H1 (cell line): ENCODE results near the gene AKR1B1. TPM values are rescaled to one million over a fixed set of nuclear protein-coding genes. Genes with fewer than 3 reads are reported as not detected.

ENCODE experiments used
- CTCF ChIA-PET: fragments of 300-600 bp; sonication (Branson Sonifier 250); formaldehyde crosslinking; loops from one replicate; lab custom pipeline; 2021; ENCODE audit not compliant: partially characterized antibody; lab: Charles Lee
- POLR2A ChIA-PET: fragments of 300-600 bp; sonication (Branson Sonifier 250); formaldehyde crosslinking; loops from one replicate; lab custom pipeline; 2021; ENCODE audit warnings: inconsistent platforms; ENCODE audit not compliant: partially characterized antibody; lab: Charles Lee
- DNase-seq, 2 experiments: peaks; one replicate each; pipeline versions ENCODE4 v3.0.0 to v3.0.0-alpha.2; 2010 to 2022; ENCODE audit warnings: low spot score in 2 of 2, low read depth in 1 of 2, mixed read lengths in 1 of 2
- FAIRE-seq: peaks from 2 replicates; lab custom pipeline; 2011; peaks lifted over from hg19 to GRCh38; lab: Jason Lieb, UNC
- H2AFZ ChIP-seq: 2 replicates; pipeline ENCODE4 v1.8.1; 2012; ENCODE audit warnings: low read length, inconsistent platforms
- H2AK5ac ChIP-seq: 2 replicates; pipeline ENCODE4 v1.6.1; 2013; ENCODE audit warnings: low read depth, low read length
- H2BK120ac ChIP-seq: replicated peaks from 2 replicates; pipeline ENCODE3; 2013; ENCODE audit warnings: low read depth, low read length, inconsistent platforms
- H2BK12ac ChIP-seq: 2 replicates; pipeline ENCODE4 v1.6.1; 2013; ENCODE audit warnings: low read depth, low read length
- H2BK15ac ChIP-seq: 2 replicates; pipeline ENCODE4 v1.6.1; 2013; ENCODE audit warnings: low read length
- H2BK20ac ChIP-seq: 2 replicates; pipeline ENCODE4 v1.6.1; 2013; ENCODE audit warnings: low read length
- H2BK5ac ChIP-seq: 2 replicates; pipeline ENCODE4 v1.6.1; 2013; ENCODE audit warnings: low read depth, low read length
- H3K14ac ChIP-seq: 2 replicates; pipeline ENCODE4 v1.6.1; 2013; ENCODE audit warnings: inconsistent platforms; ENCODE audit not compliant: insufficient read length
- H3K18ac ChIP-seq: 2 replicates; pipeline ENCODE4 v1.6.1; 2013; ENCODE audit warnings: low read length; ENCODE audit errors: extremely low read depth
- H3K23ac ChIP-seq: 2 replicates; pipeline ENCODE4 v1.6.1; 2013; ENCODE audit warnings: inconsistent platforms; ENCODE audit not compliant: insufficient read length
- H3K23me2 ChIP-seq: 2 replicates; pipeline ENCODE4 v1.6.1; 2013; ENCODE audit warnings: low read depth, low read length
- H3K27ac ChIP-seq: 2 replicates; pipeline ENCODE4 v1.6.1; 2011; ENCODE audit warnings: low read depth, low read length, inconsistent platforms
- H3K27me3 ChIP-seq, 4 experiments: replicated peaks in 1 of 4; 1 replicate in 1 of 4; 2 replicates in 3 of 4; pipeline versions ENCODE4 v1.6.1 to v1.8.1; 2011 to 2013; ENCODE audit warnings: low read length in 3 of 4, mild to moderate bottlenecking in 3 of 4, inconsistent platforms in 2 of 4, mixed read lengths in 2 of 4, moderate library complexity in 1 of 4; ENCODE audit not compliant: control insufficient read depth in 3 of 4, insufficient read depth in 3 of 4; ENCODE audit errors: extremely low read depth in 1 of 4
- H3K36me3 ChIP-seq, 4 experiments: 2 replicates each; pipeline versions ENCODE4 v1.6.1 to v1.8.1; 2011 to 2013; ENCODE audit warnings: mild to moderate bottlenecking in 4 of 4, low read length in 3 of 4, moderate library complexity in 2 of 4, control low read depth in 1 of 4, inconsistent platforms in 1 of 4; ENCODE audit not compliant: insufficient read depth in 4 of 4, control insufficient read depth in 2 of 4
- H3K4ac ChIP-seq: replicated peaks from 2 replicates; pipeline ENCODE3; 2013; ENCODE audit warnings: low read length, low read depth, mixed read lengths, inconsistent platforms; ENCODE audit not compliant: insufficient read length
- H3K4me1 ChIP-seq, 4 experiments: replicated peaks in 1 of 4; 1 replicate in 1 of 4; 2 replicates in 3 of 4; pipeline versions ENCODE4 v1.6.1 to v1.8.1; 2011 to 2013; ENCODE audit warnings: low read length in 3 of 4, inconsistent platforms in 2 of 4, mixed read lengths in 1 of 4; ENCODE audit not compliant: insufficient read depth in 4 of 4, control insufficient read depth in 3 of 4
- H3K4me2 ChIP-seq, 2 experiments: 2 replicates each; pipeline versions ENCODE4 v1.6.1 to v1.8.1; 2011 to 2013; ENCODE audit warnings: low read depth in 2 of 2, low read length in 2 of 2, control low read depth in 1 of 2, inconsistent platforms in 1 of 2, mild to moderate bottlenecking in 1 of 2; ENCODE audit not compliant: insufficient read depth in 1 of 2
- H3K4me3 ChIP-seq, 4 experiments: fragments of 200-600, 300-600 bp in 1 of 4; sonication (generic), shearing (Covaris generic), sonication (Bioruptor Twin) in 1 of 4; 2 replicates each; pipeline versions ENCODE4 v1.5.1 to v1.8.1; 2011 to 2016; ENCODE audit warnings: low read length in 4 of 4, low read depth in 3 of 4, control low read depth in 2 of 4, inconsistent platforms in 2 of 4, mild to moderate bottlenecking in 2 of 4, mixed read lengths in 1 of 4, moderate library complexity in 1 of 4; ENCODE audit not compliant: insufficient read depth in 2 of 4; ENCODE audit errors: extremely low read depth in 1 of 4
- H3K56ac ChIP-seq: replicated peaks from 2 replicates; pipeline ENCODE3; 2013; ENCODE audit warnings: low read depth, mild to moderate bottlenecking, mixed read lengths, low read length, inconsistent platforms; ENCODE audit not compliant: insufficient read length
- H3K79me1 ChIP-seq: 2 replicates; pipeline ENCODE4 v1.6.1; 2013; ENCODE audit warnings: low read depth, low read length, control low read depth
- H3K79me2 ChIP-seq, 2 experiments: 2 replicates each; pipeline versions ENCODE4 v1.6.1 to v1.8.1; 2012 to 2013; ENCODE audit warnings: low read length in 2 of 2, mild to moderate bottlenecking in 2 of 2, inconsistent platforms in 1 of 2; ENCODE audit not compliant: insufficient read depth in 2 of 2, control insufficient read depth in 1 of 2
- H3K9ac ChIP-seq, 4 experiments: replicated peaks in 1 of 4; 1 replicate in 1 of 4; 2 replicates in 3 of 4; pipeline versions ENCODE4 v1.6.1 to v1.8.1; 2011 to 2013; ENCODE audit warnings: low read depth in 3 of 4, low read length in 3 of 4, control low read depth in 2 of 4, mild to moderate bottlenecking in 2 of 4, moderate library complexity in 2 of 4, inconsistent platforms in 1 of 4; ENCODE audit errors: extremely low read depth in 1 of 4
- H3K9me3 ChIP-seq, 2 experiments: 2 replicates each; pipeline versions ENCODE4 v1.6.1 to v1.8.1; 2012 to 2013; ENCODE audit warnings: mild to moderate bottlenecking in 2 of 2, moderate library complexity in 2 of 2, control low read depth in 1 of 2, inconsistent platforms in 1 of 2, low read depth in 1 of 2, low read length in 1 of 2, mixed read lengths in 1 of 2; ENCODE audit not compliant: insufficient read depth in 2 of 2
- H4K20me1 ChIP-seq, 2 experiments: replicated peaks in 1 of 2; 2 replicates each; pipeline versions ENCODE3 to v1.8.1; 2011 to 2013; ENCODE audit warnings: inconsistent platforms in 2 of 2, low read length in 2 of 2, mild to moderate bottlenecking in 1 of 2; ENCODE audit not compliant: insufficient read depth in 2 of 2, control insufficient read depth in 1 of 2
- H4K5ac ChIP-seq: 2 replicates; pipeline ENCODE4 v1.6.1; 2013; ENCODE audit warnings: low read length, low read depth, mixed read lengths, inconsistent platforms; ENCODE audit not compliant: insufficient read length
- H4K8ac ChIP-seq: 2 replicates; pipeline ENCODE4 v1.8.0; 2013; ENCODE audit warnings: mild to moderate bottlenecking, moderate library complexity, low read length, inconsistent platforms; ENCODE audit not compliant: insufficient read depth; ENCODE audit errors: extremely low read depth
- H4K91ac ChIP-seq: replicated peaks from 2 replicates; pipeline ENCODE3; 2013; ENCODE audit warnings: low read length, mixed read lengths, inconsistent platforms; ENCODE audit not compliant: insufficient read length
- BRCA1 ChIP-seq: IDR thresholded peaks from 2 replicates; pipeline ENCODE4 v1.6.1; 2012; ENCODE audit warnings: low read depth, low read length, improper control_type of control experiment
- CBX8 ChIP-seq: fragments of 300-800, 300-1000 bp; sonication (generic); IDR thresholded peaks from 2 replicates; pipeline ENCODE4 v1.7.1; 2016; ENCODE audit warnings: low read depth, low read length, borderline replicate concordance
- CHD2 ChIP-seq: IDR thresholded peaks from 2 replicates; pipeline ENCODE4 v1.6.1; 2012; ENCODE audit warnings: low read length, improper control_type of control experiment
- CTBP2 ChIP-seq: IDR thresholded peaks from 2 replicates; pipeline ENCODE4 v1.7.0; 2011; ENCODE audit warnings: borderline replicate concordance, mild to moderate bottlenecking, moderate library complexity, mixed read lengths, low read length; ENCODE audit not compliant: insufficient read depth, insufficient read length
- EGR1 ChIP-seq: IDR thresholded peaks from 2 replicates; pipeline ENCODE4 v1.6.1; 2011; ENCODE audit warnings: low read depth, low read length, borderline replicate concordance
- GABPA ChIP-seq: IDR thresholded peaks from 2 replicates; pipeline ENCODE4 v1.6.1; 2011; ENCODE audit warnings: mild to moderate bottlenecking, low read length, moderate library complexity, borderline replicate concordance; ENCODE audit not compliant: insufficient read depth
- KDM4A ChIP-seq: IDR thresholded peaks from one replicate; pipeline ENCODE4 v1.7.1; 2012; ENCODE audit warnings: low read depth, mild to moderate bottlenecking, moderate library complexity, low read length, inconsistent platforms; ENCODE audit not compliant: severe bottlenecking
- RFX5 ChIP-seq: IDR thresholded peaks from 2 replicates; pipeline ENCODE4 v1.6.1; 2011; ENCODE audit warnings: low read depth, low read length, improper control_type of control experiment, borderline replicate concordance
- RNF2 ChIP-seq: fragments of 200-900, 300-1000 bp; sonication (generic); IDR thresholded peaks from 2 replicates; pipeline ENCODE4 v1.7.1; 2016; ENCODE audit warnings: borderline replicate concordance, low read depth, mild to moderate bottlenecking, antibody characterized with exemption, low read length; ENCODE audit not compliant: poor library complexity, severe bottlenecking; ENCODE audit errors: missing control alignments
- SUZ12 ChIP-seq: fragments of 200-600 bp; sonication (generic); IDR thresholded peaks from 2 replicates; pipeline ENCODE4 v1.6.1; 2012; ENCODE audit warnings: mild to moderate bottlenecking, inconsistent platforms, low read length, moderate library complexity, mixed read lengths
- USF2 ChIP-seq: IDR thresholded peaks from 2 replicates; pipeline ENCODE4 v1.6.1; 2011; ENCODE audit warnings: low read length, improper control_type of control experiment
- WGBS, 2 experiments: shearing (Covaris generic) in 1 of 2; methylation state at CpG; one replicate each; pipeline versions ENCODE4 v1.1.6 to v1.1.7; 2013 to 2015; ENCODE audit warnings: low lambda C conversion rate in 2 of 2, mixed read lengths in 2 of 2, inconsistent platforms in 1 of 2, low coverage in 1 of 2, missing lambda C conversion rate in 1 of 2; ENCODE audit not compliant: insufficient replicate concordance in 2 of 2, insufficient coverage in 1 of 2, insufficient read length in 1 of 2; ENCODE audit errors: extremely low coverage in 1 of 2, missing lambda C conversion rate in 1 of 2; 5-methylcytosine and 5-hydroxymethylcytosine counted together
- polyA plus RNA-seq, 7 experiments: library from polyadenylated mRNA; depleted of rRNA in 3 of 7; stranded (reverse) in 5 of 7; unstranded in 2 of 7; fragments of >200 nt in 5 of 7; fragments of 200-250 nt in 2 of 7; gene quantifications; 1 replicate in 5 of 7; 2 replicates in 1 of 7; 4 replicates in 1 of 7; pipeline versions ENCODE4 v1.2.1 to v1.2.3, GENCODE V29; 2011 to 2013; ENCODE audit warnings: missing spikeins in 2 of 7, mixed read lengths in 2 of 7
- total RNA-seq: library from RNA; stranded (reverse); fragmentation: NEBNext Ultra II Directional; extraction: Animal tissue kit (Norgen Biotek cat#: 25700); gene quantifications from 2 replicates; pipeline ENCODE4 v1.2.1, GENCODE V29; 2021
- TF ChIP-seq, protein P1 (sequence below): IDR thresholded peaks from 2 replicates; pipeline ENCODE4 v1.6.1; 2012; ENCODE audit warnings: inconsistent platforms

Gene AKR1B1
- total and polyA plus RNA-seq, 2 of the 8 experiments (the other 6 are each of a cell fraction or from before 2014, with no cell fraction given): 195 to 273 TPM

- Histone ChIP-seq H3K79me1 (no peaks in the 10 kb centered on the region), H3K4me2 (no peak overlapping the region), H3K23ac (no peak overlapping the region), H2BK15ac (no peak overlapping the region), H3K56ac (no peak overlapping the region), H2AFZ (0 out of 2 replicates have a peak overlapping the region, but pooled peaks have one; percentile 39), H3K14ac (no peak overlapping the region), H2BK5ac (no peak overlapping the region), H3K79me2 (no peaks in the 10 kb centered on the region), H3K23me2 (no peaks in the 10 kb centered on the region), H2AK5ac (no peak overlapping the region), H4K91ac (no peak overlapping the region), H3K9ac (no peak overlapping the region), H4K20me1 (no peaks in the 10 kb centered on the region), H3K27ac (no peak overlapping the region), H2BK120ac (no peak overlapping the region), H4K8ac (no peak overlapping the region), H2BK20ac (no peak overlapping the region), H4K5ac (no peak overlapping the region), H2BK12ac (no peak overlapping the region), H3K18ac (no peak overlapping the region), H3K36me3 (no peaks in the 10 kb centered on the region), H3K9me3 (peaks cover 3 to 4% of the 10 kb centered on the region in 2 experiments; a peak in 2 of 4 replicates), H3K4ac (no peak overlapping the region), H3K4me1 (no peaks in the 10 kb centered on the region), H3K27me3 (no peaks in the 10 kb centered on the region), H3K4me3 (no peak overlapping the region)
- POLR2A ChIA-PET: no interaction called here
- FAIRE-seq: no peak
- no peak for DNase-seq
- CTCF ChIA-PET: interaction anchor here (0.6 to 3.1 kb wide), 5 partner anchors 51 to 135 kb away, joined by 3 to 12 read pairs (median 3); no protein-coding TSS in a partner anchor
- 90% methylated on average over 2 of the region's 2 CpGs; no CpG with 5 or more reads in 1 of the 2 experiments for WGBS, 2 experiments
- TF ChIP-seq, protein P1, sequence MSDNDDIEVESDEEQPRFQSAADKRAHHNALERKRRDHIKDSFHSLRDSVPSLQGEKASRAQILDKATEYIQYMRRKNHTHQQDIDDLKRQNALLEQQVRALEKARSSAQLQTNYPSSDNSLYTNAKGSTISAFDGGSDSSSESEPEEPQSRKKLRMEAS: no peak
- no peak for TF ChIP-seq RFX5
- TF ChIP-seq GABPA: no peak
- no peak for TF ChIP-seq USF2
- no peak for TF ChIP-seq CHD2
- no peak for TF ChIP-seq CTBP2
- no peak for TF ChIP-seq SUZ12
- no peak for TF ChIP-seq BRCA1
- no peak for TF ChIP-seq CBX8
- no peak for TF ChIP-seq RNF2
- no peak for TF ChIP-seq EGR1
- TF ChIP-seq KDM4A: no peak
Measured at GRCh38 chr7:134483296-134483695, 24.4 kb upstream of the AKR1B1 start.
